ENCODE results near the gene NLRP1. TPM values are rescaled to one million over a fixed set of nuclear protein-coding genes. Genes with fewer than 3 reads are reported as not detected.

The NLRP1 gene
- total RNA-seq, 2 experiments from 2014 or later = 18.7 to 24.6 TPM

DNA sequence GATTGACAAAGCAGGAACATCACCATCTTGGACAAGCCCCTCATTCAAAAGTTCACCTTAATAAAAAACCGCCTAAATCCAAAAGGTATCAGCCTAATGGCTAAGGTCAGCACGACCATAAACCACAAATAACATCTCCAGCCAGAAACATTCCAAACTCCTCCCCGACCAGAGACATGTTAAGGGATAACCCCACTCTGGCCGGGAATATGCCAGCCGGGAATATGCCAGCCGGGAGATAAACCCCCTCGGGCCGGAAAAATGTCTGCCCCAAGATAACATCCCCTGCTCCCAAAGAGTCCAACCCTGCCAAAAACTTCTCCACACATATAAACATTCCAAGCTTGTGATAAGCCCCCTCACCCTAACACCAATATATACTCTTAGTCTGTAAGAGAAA lies 116.9 kb downstream of the NLRP1 start:
- peaks cover 52% of the 10 kb centered on the region for H3K36me3 ChIP-seq (ENCODE audit: insufficient read depth, low read length)
- peak overlapping the region; percentile 45 for H3K27ac ChIP-seq (ENCODE audit: low read depth, low read length, poor library complexity, severe bottlenecking)
- ChIA-PET CTCF (ENCODE audit: unreplicated experiment) (interaction anchor here (1.6 kb wide), 1 partner anchor 18 kb away, joined by 4 read pairs; no protein-coding TSS in a partner anchor), POLR2A (interaction anchor here (0.6 to 1.7 kb wide), 2 partner anchors 94 to 1324 kb away, joined by 3 to 4 read pairs; no protein-coding TSS in a partner anchor)
- peak overlapping the region; percentile 88 for H3K4me2 ChIP-seq (ENCODE audit: low read length)
- BruUV-seq (replicated peaks) = no TSS peak
- no peaks in the 10 kb centered on the region for H3K9me3 ChIP-seq (ENCODE audit: low read length)
- H2AFZ ChIP-seq (ENCODE audit: low read length) = no peak overlapping the region
- no peak for DNase-seq (ENCODE audit: low spot score)
- intact Hi-C loops (cut with micrococcal nuclease; ENCODE audit: unreplicated experiment) = no loop called here
- no peaks in the 10 kb centered on the region for H3K9me2 ChIP-seq (ENCODE audit: insufficient read depth, low read length)
- H3K79me2 ChIP-seq (ENCODE audit: insufficient read depth, low read depth, low read length) = peaks cover 62% of the 10 kb centered on the region
- TF ChIP-seq EZH2phosphoT487 (IDR thresholded peaks at IDR 0.05; ENCODE audit: borderline replicate concordance, low read depth, low read length) (no peak), CTCF (conservative IDR thresholded peaks at IDR 0.05; ENCODE audit: low read length) (no peak)
- peak overlapping the region; percentile 86 for H3K4me3 ChIP-seq (ENCODE audit: low read depth, low read length, poor library complexity, severe bottlenecking)
- peaks cover 19% of the 10 kb centered on the region for H4K20me1 ChIP-seq (ENCODE audit: insufficient read depth, low read length)
- H3K4me1 ChIP-seq (ENCODE audit: insufficient read depth, low read length, poor library complexity, severe bottlenecking) = peaks cover 24% of the 10 kb centered on the region

GRCh38 chr17:5466295-5466694 lies 118.0 kb downstream of the NLRP1 start:
- Histone ChIP-seq H3K79me2 (ENCODE audit: insufficient read depth, low read depth, low read length) (peaks cover 67% of the 10 kb centered on the region), H3K4me2 (ENCODE audit: low read length) (peak overlapping the region; percentile 88), H3K36me3 (ENCODE audit: insufficient read depth, low read length) (peaks cover 51% of the 10 kb centered on the region), H3K4me1 (ENCODE audit: insufficient read depth, low read length, poor library complexity, severe bottlenecking) (peaks cover 24% of the 10 kb centered on the region), H3K4me3 (ENCODE audit: low read depth, low read length, poor library complexity, severe bottlenecking) (peak overlapping the region; percentile 86), H3K9me2 (ENCODE audit: insufficient read depth, low read length) (no peaks in the 10 kb centered on the region), H3K9me3 (ENCODE audit: low read length) (no peaks in the 10 kb centered on the region), H4K20me1 (ENCODE audit: insufficient read depth, low read length) (peaks cover 19% of the 10 kb centered on the region), H2AFZ (ENCODE audit: low read length) (no peak overlapping the region), H3K27ac (ENCODE audit: low read depth, low read length, poor library complexity, severe bottlenecking) (no peak overlapping the region)
- ChIA-PET CTCF (ENCODE audit: unreplicated experiment) (interaction anchor here (1.2 to 1.6 kb wide), 2 partner anchors 19 to 27 kb away, joined by 4 read pairs; partner anchors contain the start of gene C1QBP), POLR2A (no interaction called here)
- TF ChIP-seq EZH2phosphoT487 (IDR thresholded peaks at IDR 0.05; ENCODE audit: borderline replicate concordance, low read depth, low read length) (no peak), CTCF (conservative IDR thresholded peaks at IDR 0.05; ENCODE audit: low read length) (no peak)
- BruUV-seq (replicated peaks) = no TSS peak
- intact Hi-C loops (cut with micrococcal nuclease; ENCODE audit: unreplicated experiment) = no loop called here
- DNase-seq (ENCODE audit: low spot score) = no peak

- ChIA-PET POLR2A (no interaction called here), CTCF (ENCODE audit: unreplicated experiment) (no interaction called here)
- H2AFZ ChIP-seq (ENCODE audit: low read length) = no peak overlapping the region
- no peak overlapping the region for H3K4me3 ChIP-seq (ENCODE audit: low read depth, low read length, poor library complexity, severe bottlenecking)
- TF ChIP-seq EZH2phosphoT487 (IDR thresholded peaks at IDR 0.05; ENCODE audit: borderline replicate concordance, low read depth, low read length) (no peak), CTCF (conservative IDR thresholded peaks at IDR 0.05; ENCODE audit: low read length) (no peak)
- intact Hi-C loops (cut with micrococcal nuclease; ENCODE audit: unreplicated experiment) = no loop called here
- H3K9me3 ChIP-seq (ENCODE audit: low read length) = no peaks in the 10 kb centered on the region
- no peak overlapping the region for H3K27ac ChIP-seq (ENCODE audit: low read depth, low read length, poor library complexity, severe bottlenecking)
- DNase-seq (ENCODE audit: low spot score) = no peak
- H4K20me1 ChIP-seq (ENCODE audit: insufficient read depth, low read length) = peaks cover 19% of the 10 kb centered on the region
- peak overlapping the region; percentile 88; the same call in 1 of the 2 replicates for H3K4me2 ChIP-seq (ENCODE audit: low read length)
- no TSS peak for BruUV-seq (replicated peaks)
- H3K9me2 ChIP-seq (ENCODE audit: insufficient read depth, low read length) = no peaks in the 10 kb centered on the region
- peaks cover 24% of the 10 kb centered on the region for H3K4me1 ChIP-seq (ENCODE audit: insufficient read depth, low read length, poor library complexity, severe bottlenecking)
- H3K79me2 ChIP-seq (ENCODE audit: insufficient read depth, low read depth, low read length) = peaks cover 67% of the 10 kb centered on the region
- peaks cover 62% of the 10 kb centered on the region for H3K36me3 ChIP-seq (ENCODE audit: insufficient read depth, low read length)
Measured at GRCh38 chr17:5464717-5465507, 119.4 kb downstream of the NLRP1 start.

All from OCI-LY7 (cell line).